ENCODE results near the gene FHOD3.

Gene FHOD3

DNA sequence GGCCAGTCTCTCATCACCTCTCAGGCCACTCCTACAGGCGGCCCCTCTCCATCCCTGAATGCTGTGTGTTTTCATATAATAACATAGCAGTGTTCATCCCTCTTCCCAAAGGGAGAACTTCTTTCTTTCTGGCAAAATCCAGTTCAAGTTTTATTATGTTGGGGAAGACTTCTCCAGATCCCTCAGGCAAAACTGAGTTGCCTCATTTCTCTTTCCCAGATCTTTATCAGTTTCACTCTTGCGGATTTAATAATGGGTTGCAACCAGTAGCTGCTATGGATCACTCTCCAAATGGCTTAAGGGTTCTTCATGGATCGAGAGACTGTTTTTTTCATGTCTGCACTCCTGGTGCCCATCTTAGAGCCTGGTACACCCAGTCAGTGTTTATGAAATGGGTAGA lies 129.9 kb downstream of the FHOD3 start:
- no peak for TF ChIP-seq POLR2A (IDR thresholded peaks at IDR 0.05; ENCODE audit: extremely low read depth, insufficient read length)
- TF ChIP-seq, protein P1, sequence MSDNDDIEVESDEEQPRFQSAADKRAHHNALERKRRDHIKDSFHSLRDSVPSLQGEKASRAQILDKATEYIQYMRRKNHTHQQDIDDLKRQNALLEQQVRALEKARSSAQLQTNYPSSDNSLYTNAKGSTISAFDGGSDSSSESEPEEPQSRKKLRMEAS (IDR thresholded peaks at IDR 0.05; ENCODE audit: low read depth, low read length), result no peak
- TF ChIP-seq, protein P2, sequence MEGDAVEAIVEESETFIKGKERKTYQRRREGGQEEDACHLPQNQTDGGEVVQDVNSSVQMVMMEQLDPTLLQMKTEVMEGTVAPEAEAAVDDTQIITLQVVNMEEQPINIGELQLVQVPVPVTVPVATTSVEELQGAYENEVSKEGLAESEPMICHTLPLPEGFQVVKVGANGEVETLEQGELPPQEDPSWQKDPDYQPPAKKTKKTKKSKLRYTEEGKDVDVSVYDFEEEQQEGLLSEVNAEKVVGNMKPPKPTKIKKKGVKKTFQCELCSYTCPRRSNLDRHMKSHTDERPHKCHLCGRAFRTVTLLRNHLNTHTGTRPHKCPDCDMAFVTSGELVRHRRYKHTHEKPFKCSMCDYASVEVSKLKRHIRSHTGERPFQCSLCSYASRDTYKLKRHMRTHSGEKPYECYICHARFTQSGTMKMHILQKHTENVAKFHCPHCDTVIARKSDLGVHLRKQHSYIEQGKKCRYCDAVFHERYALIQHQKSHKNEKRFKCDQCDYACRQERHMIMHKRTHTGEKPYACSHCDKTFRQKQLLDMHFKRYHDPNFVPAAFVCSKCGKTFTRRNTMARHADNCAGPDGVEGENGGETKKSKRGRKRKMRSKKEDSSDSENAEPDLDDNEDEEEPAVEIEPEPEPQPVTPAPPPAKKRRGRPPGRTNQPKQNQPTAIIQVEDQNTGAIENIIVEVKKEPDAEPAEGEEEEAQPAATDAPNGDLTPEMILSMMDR (IDR thresholded peaks at IDR 0.05; ENCODE audit: low read depth, low read length), result no peak
- TF ChIP-seq MYC (IDR thresholded peaks at IDR 0.05; ENCODE audit: low read depth, low read length), result no peak
- DNase-seq (ENCODE audit: low read depth), result no peak
- no peak overlapping the region for H3K4me3 ChIP-seq (ENCODE audit: low read depth, low read length)

DNA sequence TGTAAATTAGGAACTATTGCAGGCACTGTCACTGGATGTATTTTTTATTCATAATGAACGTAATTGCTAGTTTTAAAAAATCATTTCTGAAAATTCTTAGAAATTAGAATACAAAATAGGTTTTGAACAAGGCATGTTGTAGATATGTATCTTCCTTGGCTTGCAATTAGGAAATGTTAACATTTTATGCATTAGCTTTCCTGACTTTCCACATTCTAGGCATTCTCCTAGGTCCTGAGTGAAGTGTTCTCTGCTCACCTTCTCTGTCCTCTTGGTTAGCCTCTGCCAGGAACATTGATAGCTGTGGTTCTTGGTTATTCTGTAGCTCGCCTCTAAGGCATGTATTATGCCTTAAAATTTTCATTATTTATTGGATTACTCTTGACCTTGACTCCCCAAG lies 130.3 kb downstream of the FHOD3 start:
- DNase-seq (ENCODE audit: low read depth), result no peak
- H3K4me3 ChIP-seq (ENCODE audit: low read depth, low read length), result no peak overlapping the region
- TF ChIP-seq MYC (IDR thresholded peaks at IDR 0.05; ENCODE audit: low read depth, low read length) (no peak), POLR2A (IDR thresholded peaks at IDR 0.05; ENCODE audit: extremely low read depth, insufficient read length) (no peak)
- TF ChIP-seq, protein P1 (IDR thresholded peaks at IDR 0.05; ENCODE audit: low read depth, low read length), result no peak
- TF ChIP-seq, protein P2 (IDR thresholded peaks at IDR 0.05; ENCODE audit: low read depth, low read length), result no peak

DNA sequence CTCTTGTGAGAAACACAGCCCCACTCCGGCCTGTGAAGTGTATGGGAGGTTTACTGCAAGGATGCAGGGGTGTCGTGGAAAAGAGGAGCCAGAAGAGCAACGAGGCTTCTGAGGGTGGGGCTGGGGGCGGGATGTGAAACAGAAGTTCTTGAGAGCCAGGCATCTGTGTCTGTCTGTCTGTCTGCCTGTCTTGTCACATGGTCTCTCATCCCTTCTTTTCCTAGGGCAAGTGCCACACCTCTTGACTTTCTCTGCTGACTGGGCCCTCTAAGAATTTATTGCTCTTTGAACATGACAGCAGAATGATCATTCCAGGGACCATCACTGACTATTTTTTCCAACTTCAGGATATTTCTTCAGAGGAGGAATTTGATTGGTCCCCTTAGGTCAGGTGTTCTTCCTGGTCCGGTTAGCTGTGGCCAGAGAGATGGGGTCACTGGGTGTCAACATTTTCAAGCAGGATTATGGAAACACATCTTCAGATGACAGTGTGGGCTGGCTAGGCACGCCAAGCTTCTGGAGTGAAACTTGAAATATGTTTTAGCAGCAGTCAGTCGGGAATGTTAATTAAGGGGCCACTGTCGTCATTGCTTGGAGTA lies 131.0 kb downstream of the FHOD3 start:
- H3K4me3 ChIP-seq (ENCODE audit: low read depth, low read length), result no peak overlapping the region
- TF ChIP-seq, protein P1 (IDR thresholded peaks at IDR 0.05; ENCODE audit: low read depth, low read length), result no peak
- TF ChIP-seq MYC (IDR thresholded peaks at IDR 0.05; ENCODE audit: low read depth, low read length) (no peak), POLR2A (IDR thresholded peaks at IDR 0.05; ENCODE audit: extremely low read depth, insufficient read length) (no peak)
- TF ChIP-seq, protein P2 (IDR thresholded peaks at IDR 0.05; ENCODE audit: low read depth, low read length), result no peak
- no peak for DNase-seq (ENCODE audit: low read depth)

DNA sequence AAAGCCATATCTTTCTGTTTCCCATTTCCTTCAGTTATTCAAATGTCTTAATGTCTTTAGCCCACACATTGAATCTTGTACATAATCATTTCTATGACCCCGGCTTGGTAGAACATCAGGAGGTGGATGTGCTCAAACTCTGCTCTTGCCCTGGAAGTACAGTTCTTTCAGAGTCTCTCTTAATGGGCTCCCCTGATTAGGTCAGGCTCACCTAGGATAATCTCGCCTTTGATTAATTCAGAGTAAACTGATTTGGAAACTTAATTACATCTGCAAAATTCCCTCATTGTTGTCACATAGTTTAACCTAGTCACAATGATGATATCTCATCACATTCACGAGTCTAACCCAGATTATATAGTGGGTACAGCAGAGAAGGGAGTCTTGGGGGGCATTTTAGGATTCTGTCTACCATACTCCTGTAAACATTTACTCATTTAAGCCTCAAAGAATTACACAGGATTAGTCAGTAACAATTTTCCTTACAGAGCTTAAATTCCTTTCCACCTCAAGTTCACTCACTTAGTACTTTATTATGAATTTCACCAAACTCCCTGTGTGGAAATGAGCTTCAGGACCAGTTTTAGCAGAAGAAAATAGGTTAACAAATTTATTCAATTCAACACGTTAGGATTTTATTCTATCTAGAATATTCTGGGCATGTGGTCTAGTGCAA lies 135.5 kb downstream of the FHOD3 start:
- no peak overlapping the region for H3K4me3 ChIP-seq (ENCODE audit: low read depth, low read length)
- DNase-seq (ENCODE audit: low read depth), result no peak

DNA sequence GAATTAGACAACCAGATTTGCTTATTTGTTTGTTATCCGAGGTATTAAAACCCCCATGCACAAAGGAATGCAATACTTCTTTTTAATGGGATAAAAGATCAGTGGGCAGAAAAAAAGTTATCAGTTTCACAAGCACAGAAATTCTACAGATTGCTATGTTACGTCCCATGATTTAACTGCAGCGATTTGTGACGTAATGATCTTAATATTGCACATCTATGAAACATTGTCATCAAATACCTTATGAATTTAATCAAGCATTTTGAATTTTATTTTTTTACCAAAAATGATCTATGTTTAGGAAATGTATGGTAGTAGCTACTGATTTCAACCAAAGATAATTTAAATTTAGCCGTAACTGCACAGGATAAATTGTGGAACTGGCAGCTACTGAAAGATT lies 138.9 kb downstream of the FHOD3 start:
- no peak for DNase-seq (ENCODE audit: low read depth)
- H3K4me3 ChIP-seq (ENCODE audit: low read depth, low read length), result no peak overlapping the region
- TF ChIP-seq, protein P2 (IDR thresholded peaks at IDR 0.05; ENCODE audit: low read depth, low read length), result no peak
- TF ChIP-seq, protein P1 (IDR thresholded peaks at IDR 0.05; ENCODE audit: low read depth, low read length), result no peak
- TF ChIP-seq POLR2A (IDR thresholded peaks at IDR 0.05; ENCODE audit: extremely low read depth, insufficient read length) (no peak), MYC (IDR thresholded peaks at IDR 0.05; ENCODE audit: low read depth, low read length) (no peak)

More for the DNA sequence above, 135.5 kb downstream of the FHOD3 start:
- TF ChIP-seq, protein P2 (IDR thresholded peaks at IDR 0.05; ENCODE audit: low read depth, low read length), result no peak
- TF ChIP-seq, protein P1 (IDR thresholded peaks at IDR 0.05; ENCODE audit: low read depth, low read length), result no peak
- TF ChIP-seq POLR2A (IDR thresholded peaks at IDR 0.05; ENCODE audit: extremely low read depth, insufficient read length), result no peak
- TF ChIP-seq MYC (IDR thresholded peaks at IDR 0.05; ENCODE audit: low read depth, low read length), result no peak
